ENCODE measurements around the gene TRIM39.

DNA sequence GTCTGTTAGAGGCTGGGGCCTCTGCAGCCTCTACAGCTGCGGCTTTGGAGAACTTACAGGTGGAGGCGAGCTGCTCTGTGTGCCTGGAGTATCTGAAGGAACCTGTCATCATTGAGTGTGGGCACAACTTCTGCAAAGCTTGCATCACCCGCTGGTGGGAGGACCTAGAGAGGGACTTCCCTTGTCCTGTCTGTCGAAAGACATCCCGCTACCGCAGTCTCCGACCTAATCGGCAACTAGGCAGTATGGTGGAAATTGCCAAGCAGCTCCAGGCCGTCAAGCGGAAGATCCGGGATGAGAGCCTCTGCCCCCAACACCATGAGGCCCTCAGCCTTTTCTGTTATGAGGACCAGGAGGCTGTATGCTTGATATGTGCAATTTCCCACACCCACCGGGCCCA lies 2.6 kb downstream of the TRIM39 start:
- TF ChIP-seq, protein P1, sequence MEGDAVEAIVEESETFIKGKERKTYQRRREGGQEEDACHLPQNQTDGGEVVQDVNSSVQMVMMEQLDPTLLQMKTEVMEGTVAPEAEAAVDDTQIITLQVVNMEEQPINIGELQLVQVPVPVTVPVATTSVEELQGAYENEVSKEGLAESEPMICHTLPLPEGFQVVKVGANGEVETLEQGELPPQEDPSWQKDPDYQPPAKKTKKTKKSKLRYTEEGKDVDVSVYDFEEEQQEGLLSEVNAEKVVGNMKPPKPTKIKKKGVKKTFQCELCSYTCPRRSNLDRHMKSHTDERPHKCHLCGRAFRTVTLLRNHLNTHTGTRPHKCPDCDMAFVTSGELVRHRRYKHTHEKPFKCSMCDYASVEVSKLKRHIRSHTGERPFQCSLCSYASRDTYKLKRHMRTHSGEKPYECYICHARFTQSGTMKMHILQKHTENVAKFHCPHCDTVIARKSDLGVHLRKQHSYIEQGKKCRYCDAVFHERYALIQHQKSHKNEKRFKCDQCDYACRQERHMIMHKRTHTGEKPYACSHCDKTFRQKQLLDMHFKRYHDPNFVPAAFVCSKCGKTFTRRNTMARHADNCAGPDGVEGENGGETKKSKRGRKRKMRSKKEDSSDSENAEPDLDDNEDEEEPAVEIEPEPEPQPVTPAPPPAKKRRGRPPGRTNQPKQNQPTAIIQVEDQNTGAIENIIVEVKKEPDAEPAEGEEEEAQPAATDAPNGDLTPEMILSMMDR (IDR thresholded peaks at IDR 0.05 in 8 of 11, conservative IDR thresholded peaks at IDR 0.05 in 3 of 11), result no peak
- TF ChIP-seq POLR2AphosphoS5 (IDR thresholded peaks at IDR 0.05) (peak; percentile 13 to 62 (median 31)), POLR2A (IDR thresholded peaks at IDR 0.05) (no peak)

Measured in spleen (tissue), 7 donors.